K562 (cell line): ENCODE measurements around the gene MALAT1. TPM values are rescaled to one million over a fixed set of nuclear protein-coding genes. Genes with fewer than 3 reads are reported as not detected.

Experiments used
- BMI1 ChIP-seq: fragments of 150-350 bp; IDR thresholded peaks from 2 replicates; pipeline ENCODE4 v1.6.1; 2014; ENCODE audit warnings: low read length
- CBX2 ChIP-seq: fragments of 200-600 bp; sonication (generic); IDR thresholded peaks from one replicate; pipeline ENCODE4 v1.6.1; 2012; ENCODE audit warnings: mild to moderate bottlenecking, low read length, inconsistent platforms; ENCODE audit not compliant: insufficient read depth, poor library complexity, severe bottlenecking
- CBX3 ChIP-seq, 2 experiments: IDR thresholded peaks; 1 replicate in 1 of 2; 2 replicates in 1 of 2; pipeline ENCODE4 v1.6.1; 2012; ENCODE audit warnings: inconsistent platforms in 2 of 2, low read length in 2 of 2, borderline replicate concordance in 1 of 2, control low read depth in 1 of 2
- CHD4 ChIP-seq: fragments of 200-600 bp; sonication (generic); IDR thresholded peaks from 3 replicates; pipeline ENCODE4 v1.6.1; 2012; ENCODE audit warnings: low read depth, mild to moderate bottlenecking, mixed read lengths, low read length, inconsistent platforms; ENCODE audit not compliant: insufficient read depth, insufficient replicate concordance, poor library complexity, severe bottlenecking
- ELF2 ChIP-seq: fragments of 250-450 bp; sonication (Bioruptor Pico); IDR thresholded peaks from 2 replicates; pipeline ENCODE4 v1.5.0; 2021; ENCODE audit warnings: mild to moderate bottlenecking
- FOXA3 ChIP-seq, 2 experiments: fragments of 450-650 bp in 1 of 2; sonication (generic) in 1 of 2; formaldehyde crosslinking; IDR thresholded peaks in 1 of 2; conservative IDR thresholded peaks in 1 of 2; 2 replicates each; pipeline versions ENCODE4 v1.4.0 to v1.8.0; 2020 to 2022; ENCODE audit warnings: mild to moderate bottlenecking in 2 of 2, missing genetic modification reagents in 1 of 2
- HDAC1 ChIP-seq, 2 experiments: fragments of 450-650 bp; IDR thresholded peaks; 2 replicates each; pipeline ENCODE4 v1.6.1; 2016 to 2017; ENCODE audit warnings: inconsistent platforms in 1 of 2, mild to moderate bottlenecking in 1 of 2, moderate library complexity in 1 of 2
- LEF1 ChIP-seq: fragments of 450-650 bp; IDR thresholded peaks from 2 replicates; pipeline ENCODE4 v1.6.1; 2016; ENCODE audit warnings: mild to moderate bottlenecking
- PHF21A ChIP-seq: fragments of 450-650 bp; IDR thresholded peaks from 2 replicates; pipeline ENCODE4 v1.6.1; 2017; ENCODE audit warnings: low read depth, borderline replicate concordance
- PRMT5 ChIP-seq: sonication (generic); formaldehyde crosslinking; IDR thresholded peaks from 2 replicates; pipeline ENCODE4 v1.5.0; 2020; ENCODE audit warnings: missing genetic modification reagents
- PTBP1 ChIP-seq: fragments of 200-400 bp; formaldehyde crosslinking; IDR thresholded peaks from 2 replicates; pipeline ENCODE4 v1.6.1; 2017; ENCODE audit warnings: low read depth, low read length
- RCOR1 ChIP-seq, 2 experiments: IDR thresholded peaks; 2 replicates each; pipeline ENCODE4 v1.6.1; 2012; ENCODE audit warnings: low read depth in 2 of 2, low read length in 2 of 2, borderline replicate concordance in 1 of 2, improper control_type of control experiment in 1 of 2
- TBL1XR1 ChIP-seq, 2 experiments: IDR thresholded peaks; 2 replicates each; pipeline ENCODE4 v1.6.1; 2012; ENCODE audit warnings: improper control_type of control experiment in 2 of 2, low read length in 2 of 2, mild to moderate bottlenecking in 1 of 2
- TCF3 ChIP-seq: sonication (generic); formaldehyde crosslinking; IDR thresholded peaks from 2 replicates; pipeline ENCODE4 v1.4.0; 2020; ENCODE audit warnings: mild to moderate bottlenecking, missing genetic modification reagents
- ZNF184 ChIP-seq: sonication (generic); formaldehyde crosslinking; IDR thresholded peaks from 2 replicates; pipeline ENCODE4 v1.5.0; 2020; ENCODE audit warnings: missing genetic modification reagents
- ZNF699 ChIP-seq: fragments of 250-450 bp; sonication (Bioruptor Pico); IDR thresholded peaks from 2 replicates; pipeline ENCODE4 v1.8.0; 2021; ENCODE audit warnings: mild to moderate bottlenecking, moderate library complexity; ENCODE audit not compliant: insufficient replicate concordance
- ZNF79 ChIP-seq: fragments of 250-450 bp; sonication (Bioruptor Pico); IDR thresholded peaks from 2 replicates; pipeline ENCODE4 v1.4.0; 2020; ENCODE audit warnings: low read depth, mild to moderate bottlenecking, moderate library complexity
- polyA plus RNA-seq, 8 experiments: library from polyadenylated mRNA; depleted of rRNA in 4 of 8; stranded (reverse) in 5 of 8; unstranded in 3 of 8; fragments of >200 nt; fragmentation: Nextera tagmentation in 2 of 8; fragmentation: Illumina TruSeq in 1 of 8; extraction: Ambion mirVana in 2 of 8; extraction: Trizol in 1 of 8; gene quantifications; 2 replicates each; pipeline versions ENCODE4 v1.2.1 to v1.2.3, GENCODE V29; 2011 to 2014; ENCODE audit warnings: inconsistent platforms in 1 of 8, missing spikeins in 1 of 8
- total RNA-seq, 7 experiments: library from RNA; depleted of rRNA in 6 of 7; stranded (reverse); fragments of >200 nt in 6 of 7; fragmentation: Illumina TruSeq in 2 of 7; extraction: Trizol in 2 of 7; gene quantifications; 2 replicates each; pipeline versions ENCODE4 v1.2.1 to v1.2.3, GENCODE V29; 2011 to 2021; ENCODE audit warnings: low replicate concordance in 1 of 7
- TF ChIP-seq, protein P1 (sequence below): fragments of 450-650 bp; IDR thresholded peaks from 2 replicates; pipeline ENCODE4 v1.6.1; 2018; ENCODE audit warnings: mild to moderate bottlenecking, low read depth; ENCODE audit not compliant: partially characterized antibody
- TF ChIP-seq, protein P2 (sequence below), 3 experiments: fragments of 200-800 bp in 1 of 3; sonication (Bioruptor generic) in 1 of 3; sonication (generic) in 1 of 3; formaldehyde crosslinking in 1 of 3; IDR thresholded peaks; 2 replicates each; pipeline versions ENCODE4 v1.6.1 to v1.8.0; 2016 to 2022; ENCODE audit warnings: mild to moderate bottlenecking in 2 of 3, missing compliant biosample characterization in 2 of 3, missing genetic modification characterization in 2 of 3, missing genetic modification reagents in 1 of 3

The MALAT1 gene
- total and polyA plus RNA-seq, 9 of the 15 experiments (the other 6 are each of a cell fraction or from before 2014, with no cell fraction given): 363 to 8,715 (median 2,351) TPM

DNA sequence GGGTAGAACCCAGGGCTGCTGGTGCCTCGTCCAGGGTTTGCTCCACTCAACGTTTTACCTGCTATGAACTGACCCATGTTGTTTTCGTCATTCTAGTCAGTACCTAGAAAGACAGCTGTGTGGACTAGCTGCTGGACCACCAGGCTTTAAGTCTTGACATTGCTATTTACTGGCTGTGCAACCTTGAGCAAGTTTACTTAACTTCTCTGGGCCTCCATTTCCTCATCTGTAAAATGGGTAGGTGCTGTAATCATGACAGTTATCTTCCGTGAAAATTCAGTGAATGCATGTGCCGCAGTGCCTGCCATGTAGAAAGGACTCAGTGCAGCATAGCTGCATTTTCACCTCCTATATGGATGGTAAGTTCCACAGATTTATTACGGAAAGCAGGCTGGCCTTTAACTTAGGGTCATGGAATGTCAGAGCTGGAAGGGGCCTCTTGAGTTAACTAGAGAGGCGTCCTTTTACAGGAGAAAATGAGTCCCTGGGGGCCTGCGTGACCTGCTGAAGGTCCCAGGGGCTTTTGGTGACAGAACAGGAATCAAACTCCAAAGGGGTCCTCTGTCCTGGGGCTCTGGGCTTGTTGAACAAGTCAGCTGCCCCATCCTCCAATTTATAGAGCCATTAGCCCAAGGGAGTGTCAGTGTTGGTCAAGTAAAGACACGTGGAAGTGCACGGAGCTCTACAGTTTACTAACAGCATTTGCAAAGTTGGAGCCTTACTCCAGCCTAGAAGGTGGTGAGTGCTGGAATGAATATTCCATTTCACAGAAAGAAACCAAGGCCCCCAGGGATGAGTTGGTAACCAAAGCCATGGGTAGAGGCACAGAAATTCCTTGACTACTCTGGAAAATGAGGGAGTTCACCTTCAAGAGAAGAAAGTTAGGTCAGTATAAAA lies 12.0 kb upstream of the MALAT1 start (continued):
- TF ChIP-seq PTBP1: 0 out of 2 replicates have a peak, but pooled peaks have one; percentile 77
- TF ChIP-seq LEF1: no peak
- TF ChIP-seq, protein P1, sequence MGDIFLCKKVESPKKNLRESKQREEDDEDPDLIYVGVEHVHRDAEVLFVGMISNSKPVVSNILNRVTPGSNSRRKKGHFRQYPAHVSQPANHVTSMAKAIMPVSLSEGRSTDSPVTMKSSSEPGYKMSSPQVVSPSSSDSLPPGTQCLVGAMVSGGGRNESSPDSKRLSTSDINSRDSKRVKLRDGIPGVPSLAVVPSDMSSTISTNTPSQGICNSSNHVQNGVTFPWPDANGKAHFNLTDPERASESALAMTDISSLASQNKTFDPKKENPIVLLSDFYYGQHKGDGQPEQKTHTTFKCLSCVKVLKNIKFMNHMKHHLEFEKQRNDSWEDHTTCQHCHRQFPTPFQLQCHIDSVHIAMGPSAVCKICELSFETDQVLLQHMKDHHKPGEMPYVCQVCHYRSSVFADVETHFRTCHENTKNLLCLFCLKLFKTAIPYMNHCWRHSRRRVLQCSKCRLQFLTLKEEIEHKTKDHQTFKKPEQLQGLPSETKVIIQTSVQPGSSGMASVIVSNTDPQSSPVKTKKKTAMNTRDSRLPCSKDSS: no peak
- TF ChIP-seq ZNF699: no peak
- no peak for TF ChIP-seq TCF3 (CRISPR knock-in tag)
- TF ChIP-seq CBX2: no peak
- TF ChIP-seq ELF2: no peak
- TF ChIP-seq, protein P2, sequence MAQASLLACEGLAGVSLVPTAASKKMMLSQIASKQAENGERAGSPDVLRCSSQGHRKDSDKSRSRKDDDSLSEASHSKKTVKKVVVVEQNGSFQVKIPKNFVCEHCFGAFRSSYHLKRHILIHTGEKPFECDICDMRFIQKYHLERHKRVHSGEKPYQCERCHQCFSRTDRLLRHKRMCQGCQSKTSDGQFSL (CRISPR knock-in tag; IDR thresholded peaks at IDR 0.05): no peak
- TF ChIP-seq, protein P2 (tag; IDR thresholded peaks at IDR 0.05): no peak
- TF ChIP-seq ZNF184 (CRISPR knock-in tag): no peak
- TF ChIP-seq PRMT5 (CRISPR knock-in tag): no peak
- TF ChIP-seq ZNF79: no peak
- no peak for TF ChIP-seq BMI1
- no peak for TF ChIP-seq TBL1XR1 (IDR thresholded peaks at IDR 0.05; ENCODE audit: low read length in 2 of 2)
- 0 out of 4 replicates have a peak, but pooled peaks of 1 of the 2 experiments have one; percentile 46 for TF ChIP-seq HDAC1 (IDR thresholded peaks at IDR 0.05)
- no peak for TF ChIP-seq FOXA3 (CRISPR knock-in tag; conservative IDR thresholded peaks at IDR 0.05 in 1 of 2, IDR thresholded peaks at IDR 0.05 in 1 of 2)
- peak; percentile 16 to 73; a peak in 2 of 4 replicates for TF ChIP-seq RCOR1 (IDR thresholded peaks at IDR 0.05; ENCODE audit: borderline replicate concordance in 1 of 2, low read depth in 2 of 2, low read length in 2 of 2)
- TF ChIP-seq PHF21A: no peak
- peak; percentile 50 for TF ChIP-seq CHD4
- peak in 1 of 2 experiments; percentile 59; a peak in 1 of 3 replicates for TF ChIP-seq CBX3 (IDR thresholded peaks at IDR 0.05; ENCODE audit: borderline replicate concordance in 1 of 2, low read length in 2 of 2)
